BLaER1 treated with 17β-estradiol and CSF1 and Interleukin-3, amounts not matched to agents 10 nM and 100 nM (cell line): ENCODE measurements around the gene PHF14.

Source experiments
- H3K27ac ChIP-seq, 11 experiments: shearing (Covaris generic); formaldehyde crosslinking; 2 replicates each; pipeline ENCODE4 v1.8.1; 2022
- H3K27me3 ChIP-seq, 11 experiments: shearing (Covaris generic); formaldehyde crosslinking; 2 replicates each; pipeline ENCODE4 v1.8.1; 2022
- H3K36me3 ChIP-seq, 11 experiments: shearing (Covaris generic); formaldehyde crosslinking; 2 replicates each; pipeline ENCODE4 v1.8.1; 2022
- H3K4me1 ChIP-seq, 10 experiments: shearing (Covaris generic); formaldehyde crosslinking; 2 replicates each; pipeline ENCODE4 v1.8.1; 2022
- H3K4me2 ChIP-seq, 11 experiments: shearing (Covaris generic); formaldehyde crosslinking; 2 replicates each; pipeline ENCODE4 v1.8.1; 2022
- H3K4me3 ChIP-seq, 10 experiments: shearing (Covaris generic); formaldehyde crosslinking; 2 replicates each; pipeline ENCODE4 v1.8.1; 2022
- H3K9ac ChIP-seq, 11 experiments: shearing (Covaris generic); formaldehyde crosslinking; 2 replicates each; pipeline ENCODE4 v1.8.1; 2022
- H3K9me3 ChIP-seq, 11 experiments: shearing (Covaris generic); formaldehyde crosslinking; replicated peaks in 1 of 11; 2 replicates each; pipeline ENCODE4 v1.8.1; 2022
- H4K20me1 ChIP-seq, 11 experiments: shearing (Covaris generic); formaldehyde crosslinking; 2 replicates each; pipeline ENCODE4 v1.8.1; 2022
- Cebpa-rat ChIP-seq, 11 experiments: shearing (Covaris generic); IDR thresholded peaks; 2 replicates each; pipeline ENCODE4 v1.8.1; 2022

PHF14 gene

DNA sequence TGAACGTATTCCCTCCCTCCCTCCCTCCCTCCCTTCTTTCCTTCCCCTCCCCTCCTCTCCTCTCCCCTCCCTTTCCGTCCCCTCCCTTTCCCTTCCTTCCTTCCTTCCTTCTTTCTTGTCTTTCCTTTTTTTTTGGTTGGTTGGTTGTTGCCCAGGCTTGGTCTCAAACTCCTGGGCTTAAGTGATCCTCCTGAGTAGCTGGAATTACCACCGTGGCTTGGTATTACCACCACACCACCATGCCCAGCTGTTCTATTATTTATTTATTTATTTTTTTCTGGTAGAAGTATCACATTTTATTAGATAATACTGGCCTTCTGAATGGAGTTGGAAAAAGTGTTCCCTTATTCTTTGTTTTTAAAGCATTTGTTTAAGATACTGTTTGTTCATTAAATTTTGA, 95.9 kb downstream of the PHF14 start:
- H3K9ac ChIP-seq = no peak overlapping the region
- H3K4me1 ChIP-seq = peaks cover 0 to 8% (median 0%) of the 10 kb centered on the region in 10 experiments; a peak in 2 of 20 replicates
- H3K9me3 ChIP-seq = peaks cover 0 to 11% (median 0%) of the 10 kb centered on the region in 11 experiments; a peak in 2 of 22 replicates
- peaks cover 38 to 92% (median 68%) of the 10 kb centered on the region in 11 experiments for H3K36me3 ChIP-seq
- 0 out of 22 replicates have a peak, but pooled peaks cover 0 to 4% (median 0%) of the 10 kb centered on the region in 11 experiments for H4K20me1 ChIP-seq
- H3K27me3 ChIP-seq = no peaks in the 10 kb centered on the region
- TF ChIP-seq Cebpa-rat (IDR thresholded peaks at IDR 0.05) = no peak
- H3K4me3 ChIP-seq = no peak overlapping the region
- no peak overlapping the region for H3K27ac ChIP-seq
- no peak overlapping the region for H3K4me2 ChIP-seq

DNA sequence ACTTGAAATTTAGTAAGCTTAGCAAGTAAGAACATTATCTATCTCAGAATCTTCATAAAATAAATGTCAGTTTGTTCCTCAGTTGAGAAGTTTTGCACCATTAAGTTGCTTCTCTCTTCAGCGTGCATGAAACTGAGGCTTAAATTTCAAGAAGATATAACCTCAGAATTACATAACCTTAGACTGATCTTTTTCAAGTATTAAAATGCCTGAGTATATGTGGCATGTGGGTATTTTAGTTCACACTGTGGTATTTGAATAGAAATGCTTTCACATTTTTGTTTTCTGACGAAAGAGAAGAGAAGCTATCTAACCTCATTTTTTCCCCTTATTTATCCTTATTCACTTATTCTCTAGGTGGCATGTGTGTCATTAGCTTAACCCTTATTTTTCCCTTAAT, 104.1 kb downstream of the PHF14 start:
- no peaks in the 10 kb centered on the region for H3K27me3 ChIP-seq
- TF ChIP-seq Cebpa-rat (IDR thresholded peaks at IDR 0.05) = no peak
- no peak overlapping the region for H3K9ac ChIP-seq
- no peaks in the 10 kb centered on the region for H4K20me1 ChIP-seq
- H3K4me1 ChIP-seq = peaks cover 0 to 4% (median 0%) of the 10 kb centered on the region in 10 experiments; a peak in 2 of 20 replicates
- H3K4me2 ChIP-seq = no peak overlapping the region
- peaks cover 0 to 13% (median 4%) of the 10 kb centered on the region in 11 experiments; a peak in 15 of 22 replicates for H3K9me3 ChIP-seq
- H3K27ac ChIP-seq = no peak overlapping the region
- H3K36me3 ChIP-seq = peaks cover 10 to 73% (median 34%) of the 10 kb centered on the region in 11 experiments; a peak in 21 of 22 replicates
- H3K4me3 ChIP-seq = no peak overlapping the region

DNA sequence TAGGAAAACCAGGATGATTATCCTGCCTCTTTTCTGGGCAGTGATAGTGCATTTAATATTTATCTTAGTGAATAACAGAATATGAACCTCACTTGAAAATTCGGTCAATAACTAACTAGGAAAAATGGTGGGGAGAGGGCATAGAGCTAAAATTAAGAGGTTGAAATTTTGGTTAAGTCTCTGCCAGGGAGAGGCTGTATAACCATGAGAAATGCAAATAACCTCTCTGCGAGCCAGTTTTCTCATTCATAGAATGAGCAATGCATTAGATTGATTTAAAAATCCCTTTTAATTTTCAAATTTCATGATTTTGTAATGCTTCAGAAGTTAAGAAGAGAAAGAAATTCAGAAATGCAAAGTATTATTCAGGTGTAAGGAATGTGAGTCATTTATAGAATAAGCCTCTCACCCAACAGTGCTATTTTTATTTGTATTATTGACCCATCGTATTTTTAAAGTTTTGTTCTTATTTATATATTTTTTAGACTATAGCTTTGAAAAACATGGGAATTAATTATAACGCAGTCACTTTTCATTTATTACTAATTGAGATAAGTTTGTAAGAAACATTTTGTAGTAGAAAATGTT, 104.7 kb downstream of the PHF14 start:
- H3K4me2 ChIP-seq = no peak overlapping the region
- peaks cover 0 to 4% (median 0%) of the 10 kb centered on the region in 10 experiments; a peak in 2 of 20 replicates for H3K4me1 ChIP-seq
- H4K20me1 ChIP-seq = no peaks in the 10 kb centered on the region
- no peak overlapping the region for H3K27ac ChIP-seq
- H3K36me3 ChIP-seq = peaks cover 13 to 73% (median 34%) of the 10 kb centered on the region in 11 experiments; a peak in 21 of 22 replicates
- TF ChIP-seq Cebpa-rat (IDR thresholded peaks at IDR 0.05) = no peak
- no peak overlapping the region for H3K9ac ChIP-seq
- no peak overlapping the region for H3K4me3 ChIP-seq
- H3K9me3 ChIP-seq = peaks cover 0 to 18% (median 9%) of the 10 kb centered on the region in 11 experiments; a peak in 15 of 22 replicates
- H3K27me3 ChIP-seq = no peaks in the 10 kb centered on the region

DNA sequence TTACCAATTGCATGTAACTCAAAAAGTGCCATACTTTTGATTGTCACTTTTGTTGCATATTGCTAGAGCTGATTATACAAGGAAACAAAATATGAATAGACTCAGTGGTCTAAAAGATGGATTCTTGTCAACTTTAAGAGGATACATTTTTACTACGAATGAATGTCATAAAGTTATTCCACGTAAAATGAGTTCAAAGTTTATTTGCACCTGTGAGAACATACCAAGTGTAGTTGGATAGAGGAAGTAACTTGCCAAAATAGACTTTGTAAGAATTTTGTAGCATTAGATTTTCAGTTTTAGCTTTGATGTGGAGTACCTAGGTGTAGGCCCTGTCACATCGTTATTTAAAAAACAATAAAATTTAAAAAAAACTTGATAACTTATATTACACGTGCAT, 106.2 kb downstream of the PHF14 start:
- no peaks in the 10 kb centered on the region for H3K27me3 ChIP-seq
- H3K4me1 ChIP-seq = peaks cover 0 to 4% (median 0%) of the 10 kb centered on the region in 10 experiments; a peak in 2 of 20 replicates
- TF ChIP-seq Cebpa-rat (IDR thresholded peaks at IDR 0.05) = no peak

DNA sequence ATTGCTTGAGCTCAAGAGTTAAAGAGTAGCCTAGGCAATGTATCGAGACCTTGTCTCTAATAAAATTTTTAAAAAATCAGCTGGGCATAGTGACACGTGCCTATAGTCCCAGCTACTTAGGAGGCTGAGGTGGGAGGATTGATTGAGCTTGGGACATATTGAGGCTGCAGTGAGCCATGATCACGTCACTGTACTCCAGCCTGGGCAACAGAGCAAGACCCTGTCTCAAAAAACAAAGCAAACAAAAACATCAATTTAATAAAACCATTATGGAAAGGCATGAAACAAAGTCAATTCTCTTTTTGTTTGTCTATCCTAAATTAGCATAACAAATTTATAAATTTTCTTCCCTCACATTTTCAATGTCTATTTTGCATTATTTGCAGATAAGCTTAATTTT, 108.4 kb downstream of the PHF14 start:
- TF ChIP-seq Cebpa-rat (IDR thresholded peaks at IDR 0.05) = no peak
- no peak overlapping the region for H3K9ac ChIP-seq
- no peaks in the 10 kb centered on the region for H3K27me3 ChIP-seq
- H3K27ac ChIP-seq = peak overlapping the region in 2 of 11 experiments; percentile 25 to 47; a peak in 2 of 22 replicates
- no peaks in the 10 kb centered on the region for H4K20me1 ChIP-seq
- H3K4me3 ChIP-seq = no peak overlapping the region
- peaks cover 0 to 4% (median 0%) of the 10 kb centered on the region in 10 experiments; a peak in 2 of 20 replicates for H3K4me1 ChIP-seq
- H3K4me2 ChIP-seq = no peak overlapping the region
- H3K9me3 ChIP-seq = peaks cover 0 to 23% (median 11%) of the 10 kb centered on the region in 11 experiments; a peak in 15 of 22 replicates
- peaks cover 17 to 69% (median 31%) of the 10 kb centered on the region in 11 experiments; a peak in 21 of 22 replicates for H3K36me3 ChIP-seq

More for the DNA sequence above, 106.2 kb downstream of the PHF14 start:
- H3K27ac ChIP-seq = no peak overlapping the region
- no peaks in the 10 kb centered on the region for H4K20me1 ChIP-seq
- peaks cover 0 to 23% (median 11%) of the 10 kb centered on the region in 11 experiments; a peak in 15 of 22 replicates for H3K9me3 ChIP-seq
- no peak overlapping the region for H3K4me2 ChIP-seq
- peaks cover 15 to 67% (median 24%) of the 10 kb centered on the region in 11 experiments; a peak in 20 of 22 replicates for H3K36me3 ChIP-seq
- H3K9ac ChIP-seq = no peak overlapping the region
- H3K4me3 ChIP-seq = no peak overlapping the region

DNA sequence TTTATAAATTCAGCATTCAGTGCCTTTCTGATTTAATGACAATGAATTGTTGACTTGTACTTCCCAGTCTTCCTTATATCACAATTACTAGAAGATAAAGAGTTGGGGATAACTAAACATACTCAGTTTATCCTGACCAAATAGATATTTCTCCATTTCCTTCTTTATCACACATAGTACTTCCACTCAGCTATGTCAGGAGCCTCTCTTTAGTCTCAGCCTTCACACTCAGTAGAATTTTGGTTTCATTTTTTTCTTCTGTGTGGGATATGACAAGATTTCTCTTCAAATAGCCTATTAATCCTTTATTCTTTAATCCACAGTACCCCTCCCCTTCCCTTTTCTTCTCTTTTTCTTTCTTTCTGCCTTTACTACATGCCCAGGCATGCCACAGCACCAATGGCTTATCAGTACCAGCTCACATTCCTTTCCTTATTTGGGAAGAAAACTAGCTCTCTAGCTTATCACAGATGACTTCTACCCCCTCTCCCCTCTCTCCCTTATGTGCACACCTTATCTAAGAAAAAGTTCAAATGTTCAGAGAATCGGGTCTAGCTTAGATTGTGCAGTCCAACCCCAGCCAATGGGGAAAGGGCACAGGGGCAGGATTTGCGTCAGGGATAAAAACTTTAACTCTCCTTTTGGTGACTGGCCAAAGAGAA, 109.0 kb downstream of the PHF14 start:
- Histone ChIP-seq H3K27ac (peak overlapping the region in 8 of 11 experiments; percentile 9 to 53 (median 25); a peak in 11 of 22 replicates), H3K4me3 (no peak overlapping the region), H3K27me3 (no peaks in the 10 kb centered on the region), H3K4me2 (no peak overlapping the region), H4K20me1 (no peaks in the 10 kb centered on the region), H3K9me3 (peaks cover 0 to 23% (median 11%) of the 10 kb centered on the region in 11 experiments; a peak in 15 of 22 replicates), H3K4me1 (peaks cover 0 to 4% (median 0%) of the 10 kb centered on the region in 10 experiments; a peak in 2 of 20 replicates), H3K36me3 (peaks cover 22 to 74% (median 37%) of the 10 kb centered on the region in 11 experiments; a peak in 21 of 22 replicates), H3K9ac (no peak overlapping the region; a peak in 1 of 22 replicates)
- no peak for TF ChIP-seq Cebpa-rat (IDR thresholded peaks at IDR 0.05)

DNA sequence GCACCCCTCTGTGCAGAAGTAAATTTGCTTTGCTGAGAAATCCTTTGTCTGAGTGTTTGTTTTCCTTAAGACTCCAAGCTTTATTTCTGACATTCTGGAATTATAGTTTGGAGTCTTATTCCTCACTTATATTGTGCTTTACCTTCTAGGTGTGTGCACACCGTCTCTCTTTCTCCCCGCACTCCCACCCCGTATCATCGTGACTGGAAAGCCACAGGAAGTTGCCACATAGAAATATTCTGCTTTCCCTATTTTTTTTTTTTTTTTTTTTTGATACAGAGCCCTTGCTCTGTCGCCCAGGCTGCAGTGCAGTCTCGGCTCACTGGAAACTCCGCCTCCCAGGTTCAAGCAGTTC, 109.5 kb downstream of the PHF14 start:
- no peak overlapping the region for H3K4me2 ChIP-seq
- no peaks in the 10 kb centered on the region for H3K27me3 ChIP-seq
- TF ChIP-seq Cebpa-rat (IDR thresholded peaks at IDR 0.05) = no peak
- peaks cover 0 to 23% (median 11%) of the 10 kb centered on the region in 11 experiments; a peak in 15 of 22 replicates for H3K9me3 ChIP-seq
- H3K4me3 ChIP-seq = no peak overlapping the region
- H3K9ac ChIP-seq = no peak overlapping the region
- H3K4me1 ChIP-seq = peaks cover 0 to 4% (median 0%) of the 10 kb centered on the region in 10 experiments; a peak in 2 of 20 replicates
- no peaks in the 10 kb centered on the region for H4K20me1 ChIP-seq
- peaks cover 22 to 79% (median 41%) of the 10 kb centered on the region in 11 experiments; a peak in 21 of 22 replicates for H3K36me3 ChIP-seq
- H3K27ac ChIP-seq = peak overlapping the region in 6 of 11 experiments; percentile 9 to 53 (median 36); a peak in 9 of 22 replicates

DNA sequence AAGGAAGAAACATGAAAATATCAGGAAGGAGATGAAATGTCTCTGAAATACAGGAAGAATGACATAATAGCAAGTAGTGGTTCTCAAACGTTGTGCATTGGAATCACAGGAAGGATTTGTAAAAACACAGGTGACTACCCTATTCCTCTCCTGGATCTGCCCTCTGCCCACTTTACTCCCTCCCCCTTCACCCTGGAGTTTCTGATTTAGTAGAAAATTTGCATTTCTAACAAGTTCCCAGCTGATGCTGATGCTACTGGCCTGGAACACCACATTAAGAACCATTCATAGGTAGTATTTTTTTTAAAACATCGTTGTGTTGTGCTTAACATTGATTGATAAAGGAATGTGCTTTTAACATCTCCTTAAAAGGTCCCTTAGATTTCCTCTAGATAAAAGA, 130.9 kb downstream of the PHF14 start:
- no peak for TF ChIP-seq Cebpa-rat (IDR thresholded peaks at IDR 0.05)
- no peak overlapping the region for H3K27ac ChIP-seq
- no peaks in the 10 kb centered on the region for H4K20me1 ChIP-seq
- H3K4me2 ChIP-seq = no peak overlapping the region
- no peak overlapping the region for H3K9ac ChIP-seq
- no peaks in the 10 kb centered on the region for H3K27me3 ChIP-seq
- no peaks in the 10 kb centered on the region for H3K4me1 ChIP-seq
- peaks cover 0 to 29% (median 14%) of the 10 kb centered on the region in 11 experiments; a peak in 13 of 22 replicates for H3K36me3 ChIP-seq
- H3K9me3 ChIP-seq = no peaks in the 10 kb centered on the region
- no peak overlapping the region for H3K4me3 ChIP-seq

DNA sequence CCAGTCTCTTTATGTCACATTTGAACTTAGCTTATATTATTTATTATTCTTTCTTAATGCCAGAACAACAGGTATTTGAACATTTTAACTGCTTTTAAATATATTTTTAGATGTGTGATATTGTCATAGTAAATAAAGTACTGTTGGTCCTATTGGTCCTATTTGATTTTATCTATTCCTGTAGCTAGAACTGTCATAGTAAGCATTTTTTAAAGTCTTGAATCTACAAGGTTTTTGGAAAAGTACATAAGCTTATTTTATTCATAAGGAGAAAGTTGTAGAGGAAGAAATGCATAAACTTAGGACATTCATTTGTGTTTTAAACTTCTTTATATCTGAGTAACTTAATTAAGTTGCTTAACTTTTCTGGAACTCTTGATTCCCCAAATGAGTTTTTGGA, 136.0 kb downstream of the PHF14 start:
- Histone ChIP-seq H3K27ac (no peak overlapping the region), H4K20me1 (no peaks in the 10 kb centered on the region), H3K36me3 (peaks cover 4 to 37% (median 14%) of the 10 kb centered on the region in 11 experiments; a peak in 16 of 22 replicates), H3K4me3 (no peak overlapping the region), H3K4me2 (no peak overlapping the region), H3K27me3 (no peaks in the 10 kb centered on the region), H3K4me1 (no peaks in the 10 kb centered on the region), H3K9me3 (no peaks in the 10 kb centered on the region), H3K9ac (no peak overlapping the region)
- TF ChIP-seq Cebpa-rat (IDR thresholded peaks at IDR 0.05) = no peak
